Amniotic epithelial cell (primary cell): ENCODE results near the gene TAMM41.

Source experiments
- DNase-seq: peaks from one replicate; pipeline ENCODE4 v3.0.0-alpha.2; 2010; ENCODE audit warnings: low read depth

The TAMM41 gene

GRCh38 chr3:11814663-11815062 lies 32.0 kb downstream of the TAMM41 start:
- no peak for DNase-seq

DNA sequence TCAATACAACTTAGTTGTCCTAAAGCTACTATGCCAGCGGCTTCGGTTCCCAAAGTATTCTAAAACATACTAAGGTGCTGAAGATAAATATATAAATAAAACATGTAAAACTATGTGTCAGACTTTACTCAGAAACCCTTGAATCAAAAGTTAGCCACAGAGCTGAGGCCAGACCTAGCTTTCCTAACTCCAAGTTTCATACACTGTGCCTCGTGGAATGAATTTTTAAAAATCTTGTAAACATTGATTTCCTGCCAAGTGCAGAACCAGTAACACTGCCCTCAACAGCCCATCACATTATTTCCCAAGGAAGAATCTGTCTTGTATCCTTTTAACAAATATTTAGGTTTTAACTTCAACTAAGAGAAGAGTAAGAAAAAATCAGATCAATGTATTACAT lies 36.4 kb downstream of the TAMM41 start:
- peak; percentile 92 for DNase-seq

DNA sequence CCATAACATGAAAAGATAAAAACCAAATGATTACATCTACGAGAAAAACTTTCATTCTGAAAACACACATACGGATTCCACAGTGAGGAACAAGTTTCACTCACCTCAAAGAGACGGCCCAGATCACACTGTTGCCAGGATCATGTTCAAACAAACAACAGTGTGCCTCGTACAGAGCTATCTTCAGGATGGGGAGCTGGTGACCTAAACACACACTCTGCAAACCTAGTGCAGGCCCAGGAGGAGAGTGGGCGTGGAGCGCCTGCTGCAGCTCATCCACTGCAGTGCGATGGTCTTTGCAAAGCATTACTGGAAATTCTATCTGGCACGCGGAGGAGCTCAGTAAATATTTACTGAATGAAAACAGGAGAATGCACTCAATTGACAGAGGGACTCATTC lies 38.5 kb downstream of the TAMM41 start:
- DNase-seq: no peak

- peak; percentile 42 for DNase-seq
These were observed 39.0 kb downstream of the TAMM41 start for GRCh38 chr3:11807686-11808085.

- DNase-seq: no peak
These were observed 41.0 kb downstream of the TAMM41 start for GRCh38 chr3:11805716-11806115.

DNA sequence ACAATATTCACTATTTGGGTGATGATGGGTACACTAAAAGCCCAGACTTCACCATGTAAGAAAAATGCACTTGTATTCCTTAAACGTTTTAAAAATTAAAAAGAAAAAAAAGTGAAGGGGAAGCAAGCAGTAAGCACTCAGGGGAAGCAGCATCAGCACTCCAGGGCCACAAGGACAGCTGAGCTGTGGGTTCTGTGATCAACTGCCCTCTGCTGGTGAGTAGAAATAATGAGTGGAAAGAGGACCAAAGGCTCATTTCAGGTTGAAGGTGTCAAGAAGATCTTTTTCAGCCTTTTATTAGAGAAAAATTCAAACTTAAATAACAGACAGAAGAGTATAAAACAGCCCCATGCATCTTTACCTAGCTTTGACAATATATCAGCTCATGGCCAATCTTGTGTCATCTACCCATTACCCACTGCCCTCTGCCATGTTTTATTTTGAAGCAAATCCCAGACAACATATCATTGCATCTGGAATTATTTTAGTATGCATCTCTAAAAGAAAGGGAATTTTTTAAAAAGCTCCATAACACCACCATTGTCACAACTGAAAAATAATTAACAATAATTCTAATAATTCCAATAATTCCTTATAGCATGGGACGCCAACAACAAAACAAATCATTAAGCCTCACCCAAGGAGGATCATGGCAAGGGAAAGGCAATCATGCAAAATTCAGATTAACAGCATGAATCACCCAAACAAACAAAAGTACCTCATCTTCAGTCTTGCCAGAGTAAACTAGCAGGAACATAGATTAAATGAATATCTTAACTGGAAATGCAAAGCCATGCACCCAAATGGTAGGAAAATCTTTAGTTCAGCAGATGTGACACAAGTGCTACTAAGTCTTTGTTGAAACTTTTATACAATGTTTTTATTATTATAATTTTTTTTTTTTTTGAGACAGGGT lies 42.5 kb downstream of the TAMM41 start:
- DNase-seq: peak; percentile 63

GRCh38 chr3:11799791-11800190 lies 46.9 kb downstream of the TAMM41 start:
- DNase-seq: no peak

- DNase-seq: no peak
These were observed 51.8 kb downstream of the TAMM41 start for GRCh38 chr3:11794927-11795326.

DNA sequence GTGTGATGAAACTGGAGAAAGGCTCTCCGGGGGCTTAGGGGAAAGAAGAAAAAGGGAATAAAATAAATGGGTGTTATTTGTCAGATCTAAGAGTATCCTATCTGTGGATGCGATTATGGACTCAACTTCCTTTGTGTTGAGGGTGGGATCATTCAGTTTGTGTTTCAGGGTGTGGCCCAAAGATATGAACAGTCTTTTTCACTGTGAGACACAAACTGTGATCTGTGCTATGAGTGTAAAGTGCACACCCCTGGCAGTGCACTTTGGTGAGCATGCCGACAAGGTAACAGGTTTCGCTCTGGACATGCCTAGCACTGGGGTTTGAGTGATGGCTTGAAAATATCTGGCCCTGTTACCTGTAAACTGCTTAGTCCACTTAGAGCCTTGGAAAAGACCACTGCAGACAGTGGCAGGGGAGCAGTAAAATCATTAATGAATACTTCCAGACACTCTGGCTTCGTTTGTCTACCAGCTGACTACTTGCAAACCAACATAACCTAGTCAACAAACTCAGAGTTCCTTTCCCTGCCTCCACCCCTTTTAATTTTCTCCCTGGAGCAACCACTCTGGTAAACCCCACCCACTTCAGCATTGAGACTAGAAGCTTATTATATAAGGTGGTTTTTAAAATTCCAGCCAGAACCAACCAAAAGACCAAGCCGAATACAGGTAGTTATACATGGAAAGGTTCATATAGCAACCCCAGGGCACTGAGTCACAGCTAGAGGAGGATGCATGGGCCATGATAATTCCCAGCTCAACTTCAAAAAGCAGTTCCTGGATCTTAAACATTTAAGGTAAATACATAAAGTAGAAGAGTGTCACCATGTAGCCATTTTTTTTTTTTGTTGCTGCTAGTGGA lies 55.1 kb downstream of the TAMM41 start:
- no peak for DNase-seq

GRCh38 chr3:11789412-11789811 lies 57.3 kb downstream of the TAMM41 start:
- no peak for DNase-seq

DNA sequence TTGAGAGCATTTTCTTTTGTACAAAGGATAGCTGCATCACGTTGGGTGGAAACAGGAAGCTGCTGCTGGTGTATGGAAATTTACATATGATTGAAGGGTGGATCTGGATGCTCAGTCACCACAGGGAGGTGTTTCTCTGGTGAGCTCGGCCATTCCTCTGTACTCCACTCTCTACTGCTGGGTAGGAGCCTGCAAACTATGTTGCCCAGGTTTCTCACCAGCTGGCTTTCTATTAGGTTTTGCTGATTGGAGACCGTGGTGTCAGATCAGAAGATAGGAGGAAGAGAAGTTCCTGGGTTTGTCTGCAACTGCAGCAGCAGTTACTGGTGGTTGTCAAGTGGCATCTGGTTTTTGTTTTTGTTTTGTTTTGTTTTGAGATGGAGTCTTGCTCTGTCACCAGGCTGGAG lies 61.7 kb downstream of the TAMM41 start:
- DNase-seq: peak; percentile 23

DNA sequence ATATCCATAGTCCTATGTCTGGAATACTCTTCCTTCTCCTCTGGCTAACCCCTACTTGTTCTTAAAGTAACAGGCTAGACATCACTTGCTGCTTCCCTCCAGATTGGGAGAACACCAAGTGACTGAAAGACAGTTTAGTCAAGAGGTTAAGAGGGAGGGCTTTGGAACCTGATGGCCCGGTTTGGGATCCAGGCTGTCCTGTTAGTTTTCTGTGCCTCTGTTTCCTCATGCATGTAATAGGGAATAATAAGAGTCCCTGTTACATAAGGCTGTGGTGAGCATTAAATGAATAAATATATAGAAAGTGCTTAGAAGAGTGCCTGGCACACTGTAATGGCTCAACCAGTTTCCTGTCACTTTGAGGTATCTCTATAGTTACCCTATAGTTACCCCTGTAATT lies 66.3 kb downstream of the TAMM41 start:
- DNase-seq: no peak

GRCh38 chr3:11779626-11780025 lies 67.1 kb downstream of the TAMM41 start:
- no peak for DNase-seq

GRCh38 chr3:11778248-11778647 lies 68.4 kb downstream of the TAMM41 start:
- no peak for DNase-seq

DNA sequence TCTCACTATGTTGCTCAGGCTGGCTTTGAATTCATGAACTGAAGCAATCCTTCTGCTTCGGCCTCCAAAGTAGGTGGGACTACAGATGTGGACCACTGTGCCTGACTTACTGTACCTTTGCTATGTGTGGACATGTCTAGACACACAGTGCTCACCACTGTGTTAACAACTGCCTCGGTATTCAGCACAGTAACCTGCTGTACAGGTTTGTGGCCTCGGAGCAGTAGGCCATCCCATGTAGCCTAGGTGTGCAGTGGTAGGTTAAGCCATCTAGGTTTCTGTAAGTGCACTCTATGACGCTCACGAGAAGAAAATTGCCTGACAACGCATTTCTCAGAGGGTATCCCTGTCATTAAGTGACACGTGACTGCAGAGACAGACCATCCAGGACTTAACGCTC lies 70.3 kb downstream of the TAMM41 start:
- DNase-seq: no peak

DNA sequence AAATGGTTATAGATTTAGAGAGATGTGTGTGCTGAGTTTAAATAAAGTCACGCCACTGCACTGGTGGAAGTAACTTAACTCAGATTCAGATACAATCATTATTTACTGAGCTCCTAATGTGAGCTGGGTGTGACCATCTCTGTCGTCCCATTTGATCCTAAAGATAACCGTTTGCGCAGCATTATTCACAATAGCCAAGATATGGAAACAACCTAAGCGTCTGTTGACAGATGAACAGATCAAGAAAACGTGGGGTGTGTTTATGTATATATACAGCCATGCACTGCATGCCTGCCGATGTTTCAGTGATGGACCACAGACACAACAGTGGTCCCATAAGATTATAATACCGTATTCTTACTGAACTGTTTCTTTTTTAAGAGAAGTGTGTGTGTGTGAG lies 71.2 kb downstream of the TAMM41 start:
- DNase-seq: no peak

GRCh38 chr3:11774296-11774877 lies 72.3 kb downstream of the TAMM41 start:
- DNase-seq: peak; percentile 21

- peak; percentile 13 for DNase-seq
These were observed 74.8 kb downstream of the TAMM41 start for GRCh38 chr3:11771931-11772330.

DNA sequence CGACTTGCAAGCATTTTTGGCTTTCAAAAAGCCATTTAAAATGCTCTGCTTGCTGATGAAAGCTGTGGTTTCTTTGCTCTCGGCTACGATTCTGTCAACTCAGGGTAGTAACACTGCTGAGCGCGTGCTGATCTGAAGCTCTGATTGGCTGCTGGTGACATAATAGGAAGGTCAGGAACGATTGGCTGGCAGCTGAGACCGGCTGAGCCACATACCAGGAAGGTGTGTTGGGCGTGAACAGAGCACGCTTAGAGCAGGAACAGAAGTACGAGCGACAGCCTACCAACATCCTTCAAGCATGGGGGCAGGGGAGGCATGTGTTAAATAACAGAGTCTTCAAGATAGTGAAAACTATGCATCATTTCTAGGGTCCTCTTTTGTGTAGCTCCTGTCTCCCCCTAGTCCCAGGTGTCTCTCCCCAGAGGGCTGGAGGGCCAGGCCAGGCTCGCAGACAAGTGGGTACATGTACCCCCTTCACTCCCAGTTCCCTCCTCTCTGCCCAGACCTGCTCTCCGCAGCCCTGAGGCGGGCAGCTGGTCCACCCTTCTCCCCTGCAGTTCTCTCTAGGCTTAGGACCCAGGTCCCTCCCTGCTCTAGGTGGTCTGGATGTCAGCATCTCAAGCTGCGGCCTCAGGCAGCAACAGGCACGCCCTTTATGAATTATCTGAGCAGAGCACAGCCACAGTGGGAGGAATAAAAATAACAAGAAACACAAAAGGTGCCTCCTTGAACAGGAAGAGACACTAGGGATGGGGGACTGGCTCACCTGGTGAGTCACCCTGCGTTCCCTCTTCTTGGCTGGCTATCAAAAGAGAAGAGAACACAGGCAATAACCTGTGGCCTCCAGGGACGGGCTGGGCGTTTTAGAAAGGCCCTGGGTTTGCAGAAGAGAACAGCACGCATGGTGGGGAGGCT lies 76.0 kb downstream of the TAMM41 start:
- DNase-seq: peak; percentile 90

DNA sequence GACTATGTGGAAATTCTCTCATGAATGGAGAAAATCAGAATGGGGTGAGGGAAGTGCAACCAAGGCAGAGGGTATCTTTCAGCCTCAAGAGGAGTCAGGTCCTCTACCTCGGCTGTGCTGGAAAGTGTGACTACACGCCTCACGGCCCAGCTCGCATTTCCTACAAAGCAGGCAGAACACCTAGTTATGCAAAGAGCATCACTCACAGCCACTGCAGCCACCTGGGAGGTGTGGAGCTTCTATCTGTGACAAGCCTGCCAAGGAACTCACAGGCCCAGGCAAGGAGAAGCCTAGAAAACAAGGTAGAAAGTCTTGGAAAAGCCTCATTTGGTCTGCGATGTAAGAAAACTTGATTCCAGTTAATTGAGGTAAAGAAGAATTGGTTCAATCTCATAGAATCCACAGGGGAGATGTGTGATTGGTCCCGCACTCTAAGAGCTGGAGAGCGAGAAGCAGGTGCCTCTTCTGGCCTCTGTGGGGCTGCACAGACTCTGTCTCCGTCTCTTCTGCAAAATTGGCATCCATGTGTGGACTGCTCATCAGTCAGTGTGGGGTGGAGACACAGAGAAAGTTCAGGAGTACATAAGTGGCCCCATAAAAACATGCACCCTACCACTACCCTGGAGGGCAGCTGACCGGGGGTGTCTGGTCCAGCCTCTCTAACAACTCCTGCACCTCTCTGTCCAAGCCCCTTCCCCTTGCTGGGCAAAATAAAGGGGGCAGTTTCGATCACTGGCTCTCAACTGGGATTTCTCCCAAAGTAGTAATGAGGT lies 76.8 kb downstream of the TAMM41 start:
- no peak for DNase-seq

DNA sequence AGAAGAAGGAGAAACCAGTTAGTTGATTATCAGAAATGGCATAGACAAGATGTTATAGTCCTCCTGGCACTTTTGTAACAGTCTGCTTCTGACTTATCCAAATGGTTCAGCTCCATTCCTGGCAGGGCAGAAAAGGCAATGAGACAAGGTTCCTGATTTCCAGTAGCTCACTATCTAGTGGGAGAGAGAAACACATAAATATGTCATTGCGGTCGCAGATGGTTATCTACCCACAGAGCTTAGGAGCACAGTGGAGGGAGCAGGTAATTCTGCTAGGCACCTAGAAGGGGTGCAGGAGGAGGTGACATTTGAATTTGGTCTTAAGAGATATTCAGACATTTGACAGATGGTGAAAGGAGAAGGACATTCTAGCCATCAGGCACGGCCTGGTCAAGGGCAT lies 78.1 kb downstream of the TAMM41 start:
- DNase-seq: peak; percentile 9
